PC-3 (cell line): ENCODE data around the gene SPG7.

ENCODE experiments used
- CTCF ChIP-seq: fragments of 300-600 bp; sonication (generic); conservative IDR thresholded peaks from 2 replicates; pipeline ENCODE4 v1.5.1; 2017; ENCODE audit warnings: antibody characterized with exemption, low read depth, mild to moderate bottlenecking, low read length
- EZH2 ChIP-seq: fragments of 300-600 bp; sonication (generic); IDR thresholded peaks from one replicate; pipeline ENCODE4 v1.6.1; 2017; ENCODE audit warnings: antibody characterized with exemption, mild to moderate bottlenecking, low read length; ENCODE audit not compliant: unreplicated experiment
- EZH2phosphoT487 ChIP-seq: fragments of 300-600 bp; sonication (generic); IDR thresholded peaks from 2 replicates; pipeline ENCODE4 v1.6.1; 2018; ENCODE audit warnings: mild to moderate bottlenecking, antibody characterized with exemption, low read length, borderline replicate concordance

GRCh38 chr16:89507834-89508590 lies at the start of gene SPG7:
- no peak for TF ChIP-seq EZH2
- TF ChIP-seq CTCF, result no peak
- TF ChIP-seq EZH2phosphoT487, result no peak
